ENCODE data around the gene PMM2. TPM values are rescaled to one million over a fixed set of nuclear protein-coding genes. Genes with fewer than 3 reads are reported as not detected.

Gene PMM2
- total RNA-seq, 1 experiment from 2014 or later, result 35.2 TPM

- Histone ChIP-seq H3F3A (ENCODE audit: low read length, unreplicated experiment) (no peaks in the 10 kb centered on the region), H3K4me1 (ENCODE audit: insufficient read depth, low read length) (no peaks in the 10 kb centered on the region), H3K4me2 (ENCODE audit: low read length) (no peak overlapping the region), H3K4me3 (ENCODE audit: low read length) (no peak overlapping the region), H3K9me2 (replicated peaks; ENCODE audit: low read length) (no peaks in the 10 kb centered on the region), H3K27ac (ENCODE audit: low read length) (no peak overlapping the region), H3K9me3 (ENCODE audit: low read length) (no peaks in the 10 kb centered on the region), H3K36me3 (ENCODE audit: low read depth, low read length) (peaks cover 58% of the 10 kb centered on the region), H3K79me2 (ENCODE audit: low read length) (peaks cover 4% of the 10 kb centered on the region), H4K20me1 (ENCODE audit: low read length) (no peaks in the 10 kb centered on the region), H3K9ac (ENCODE audit: low read length) (no peak overlapping the region), H3K27me3 (ENCODE audit: low read length) (no peaks in the 10 kb centered on the region), H2AFZ (ENCODE audit: low read length) (no peak overlapping the region)
- ChIA-PET CTCF (no interaction called here), POLR2A (ENCODE audit: unreplicated experiment) (no interaction called here)
- intact Hi-C loops (cut with micrococcal nuclease), result no loop called here
- TF ChIP-seq EZH2 (IDR thresholded peaks at IDR 0.05; ENCODE audit: low read length, unreplicated experiment) (no peak), EZH2phosphoT487 (IDR thresholded peaks at IDR 0.05; ENCODE audit: borderline replicate concordance, low read length) (no peak)
- TF ChIP-seq, protein P1, sequence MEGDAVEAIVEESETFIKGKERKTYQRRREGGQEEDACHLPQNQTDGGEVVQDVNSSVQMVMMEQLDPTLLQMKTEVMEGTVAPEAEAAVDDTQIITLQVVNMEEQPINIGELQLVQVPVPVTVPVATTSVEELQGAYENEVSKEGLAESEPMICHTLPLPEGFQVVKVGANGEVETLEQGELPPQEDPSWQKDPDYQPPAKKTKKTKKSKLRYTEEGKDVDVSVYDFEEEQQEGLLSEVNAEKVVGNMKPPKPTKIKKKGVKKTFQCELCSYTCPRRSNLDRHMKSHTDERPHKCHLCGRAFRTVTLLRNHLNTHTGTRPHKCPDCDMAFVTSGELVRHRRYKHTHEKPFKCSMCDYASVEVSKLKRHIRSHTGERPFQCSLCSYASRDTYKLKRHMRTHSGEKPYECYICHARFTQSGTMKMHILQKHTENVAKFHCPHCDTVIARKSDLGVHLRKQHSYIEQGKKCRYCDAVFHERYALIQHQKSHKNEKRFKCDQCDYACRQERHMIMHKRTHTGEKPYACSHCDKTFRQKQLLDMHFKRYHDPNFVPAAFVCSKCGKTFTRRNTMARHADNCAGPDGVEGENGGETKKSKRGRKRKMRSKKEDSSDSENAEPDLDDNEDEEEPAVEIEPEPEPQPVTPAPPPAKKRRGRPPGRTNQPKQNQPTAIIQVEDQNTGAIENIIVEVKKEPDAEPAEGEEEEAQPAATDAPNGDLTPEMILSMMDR (conservative IDR thresholded peaks at IDR 0.05; ENCODE audit: low read depth, low read length), result no peak
- no peak for DNase-seq
- BruUV-seq (replicated peaks), result no TSS peak
- no peak for ATAC-seq
Measured at GRCh38 chr16:8808009-8808408, 10.4 kb downstream of the PMM2 start.

DNA sequence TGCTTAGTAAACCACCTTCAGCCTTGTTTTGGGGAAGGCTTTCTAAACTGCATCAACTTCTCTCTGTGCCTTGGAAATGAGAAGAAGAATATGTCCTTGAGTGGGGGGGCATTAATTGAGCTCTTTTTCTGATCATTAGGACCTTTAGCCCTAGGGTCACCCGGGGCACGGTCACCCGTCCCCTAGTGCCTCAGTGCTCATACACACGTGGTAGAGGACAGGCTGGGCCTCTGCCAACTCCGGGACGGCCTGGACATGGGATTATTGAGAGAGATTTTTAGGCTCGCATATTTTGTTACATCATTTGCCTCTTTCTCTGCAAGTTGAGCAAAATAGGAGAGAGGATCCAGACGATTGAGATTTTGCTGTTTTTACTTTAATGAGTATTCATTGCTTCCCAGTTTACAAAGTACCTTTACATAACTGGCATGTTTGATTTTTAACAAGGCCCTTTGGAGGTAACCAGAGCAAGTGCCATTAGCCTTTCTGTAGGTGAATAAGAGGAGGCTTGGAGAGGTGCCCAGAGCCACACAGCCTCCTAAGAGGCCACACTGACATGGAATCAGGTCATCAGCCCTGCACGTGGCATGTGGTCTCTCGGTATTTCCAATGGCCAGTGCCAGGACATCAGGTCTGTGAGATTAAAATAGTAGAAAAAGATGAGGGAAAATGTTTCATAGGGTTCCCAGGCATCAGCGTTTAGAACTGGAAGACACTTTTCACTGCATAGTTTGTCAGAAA is 11.1 kb downstream of the PMM2 start:
- H3F3A ChIP-seq (ENCODE audit: low read length, unreplicated experiment), result no peaks in the 10 kb centered on the region
- H3K27me3 ChIP-seq (ENCODE audit: low read length), result no peaks in the 10 kb centered on the region
- H3K4me3 ChIP-seq (ENCODE audit: low read length), result no peak overlapping the region
- H4K20me1 ChIP-seq (ENCODE audit: low read length), result no peaks in the 10 kb centered on the region
- no peak overlapping the region for H3K9ac ChIP-seq (ENCODE audit: low read length)
- H3K27ac ChIP-seq (ENCODE audit: low read length), result no peak overlapping the region
- BruUV-seq (replicated peaks), result no TSS peak
- H3K79me2 ChIP-seq (ENCODE audit: low read length), result no peaks in the 10 kb centered on the region
- TF ChIP-seq, protein P1 (conservative IDR thresholded peaks at IDR 0.05; ENCODE audit: low read depth, low read length), result no peak
- TF ChIP-seq EZH2 (IDR thresholded peaks at IDR 0.05; ENCODE audit: low read length, unreplicated experiment), result no peak
- TF ChIP-seq EZH2phosphoT487 (IDR thresholded peaks at IDR 0.05; ENCODE audit: borderline replicate concordance, low read length), result no peak
- no peaks in the 10 kb centered on the region for H3K4me1 ChIP-seq (ENCODE audit: insufficient read depth, low read length)
- peaks cover 64% of the 10 kb centered on the region for H3K36me3 ChIP-seq (ENCODE audit: low read depth, low read length)
- CTCF ChIA-PET, result no interaction called here
- intact Hi-C loops (cut with micrococcal nuclease), result no loop called here
- no peak overlapping the region for H2AFZ ChIP-seq (ENCODE audit: low read length)
- H3K4me2 ChIP-seq (ENCODE audit: low read length), result no peak overlapping the region
- H3K9me2 ChIP-seq (replicated peaks; ENCODE audit: low read length), result no peaks in the 10 kb centered on the region
- POLR2A ChIA-PET (ENCODE audit: unreplicated experiment), result no interaction called here
- H3K9me3 ChIP-seq (ENCODE audit: low read length), result no peaks in the 10 kb centered on the region
- ATAC-seq, result no peak
- no peak for DNase-seq

GRCh38 chr16:8812162-8812843 is 14.7 kb downstream of the PMM2 start:
- CTCF ChIA-PET, result no interaction called here
- no peaks in the 10 kb centered on the region for H3K4me1 ChIP-seq (ENCODE audit: insufficient read depth, low read length)

More at GRCh38 chr16:8812162-8812843, 14.7 kb downstream of the PMM2 start:
- no peak overlapping the region for H3K27ac ChIP-seq (ENCODE audit: low read length)
- H3K4me2 ChIP-seq (ENCODE audit: low read length), result no peak overlapping the region
- ATAC-seq (no peak), DNase-seq (no peak)
- peaks cover 61% of the 10 kb centered on the region for H3K36me3 ChIP-seq (ENCODE audit: low read depth, low read length)
- POLR2A ChIA-PET (ENCODE audit: unreplicated experiment), result no interaction called here
- H3F3A ChIP-seq (ENCODE audit: low read length, unreplicated experiment), result no peaks in the 10 kb centered on the region
- TF ChIP-seq EZH2 (IDR thresholded peaks at IDR 0.05; ENCODE audit: low read length, unreplicated experiment) (no peak), EZH2phosphoT487 (IDR thresholded peaks at IDR 0.05; ENCODE audit: borderline replicate concordance, low read length) (no peak)
- TF ChIP-seq, protein P1 (conservative IDR thresholded peaks at IDR 0.05; ENCODE audit: low read depth, low read length), result no peak
- BruUV-seq (replicated peaks), result no TSS peak
- no peak overlapping the region for H2AFZ ChIP-seq (ENCODE audit: low read length)
- H4K20me1 ChIP-seq (ENCODE audit: low read length), result no peaks in the 10 kb centered on the region
- H3K9me3 ChIP-seq (ENCODE audit: low read length), result no peaks in the 10 kb centered on the region
- no peak overlapping the region for H3K9ac ChIP-seq (ENCODE audit: low read length)
- no peaks in the 10 kb centered on the region for H3K79me2 ChIP-seq (ENCODE audit: low read length)
- no peaks in the 10 kb centered on the region for H3K27me3 ChIP-seq (ENCODE audit: low read length)
- intact Hi-C loops (cut with micrococcal nuclease), result no loop called here
- H3K4me3 ChIP-seq (ENCODE audit: low read length), result no peak overlapping the region
- H3K9me2 ChIP-seq (replicated peaks; ENCODE audit: low read length), result no peaks in the 10 kb centered on the region
